SK-N-SH (cell line): ENCODE measurements around the gene CCDC93.

Experiments
- CTCF ChIP-seq: fragments of 200-600 bp; sonication (generic); IDR thresholded peaks from 2 replicates; pipeline ENCODE4 v1.6.1; 2017; ENCODE audit warnings: antibody characterized with exemption, mild to moderate bottlenecking, moderate library complexity
- EP300 ChIP-seq, 2 experiments: IDR thresholded peaks; 2 replicates each; pipeline versions ENCODE4 v1.4.0 to v1.6.1; 2012; ENCODE audit warnings: borderline replicate concordance in 1 of 2, low read depth in 1 of 2, low read length in 1 of 2
- FOXJ3 ChIP-seq: sonication (generic); formaldehyde crosslinking; IDR thresholded peaks from 2 replicates; pipeline ENCODE4 v1.5.1; 2020; ENCODE audit warnings: mild to moderate bottlenecking, missing genetic modification reagents
- GABPA ChIP-seq: IDR thresholded peaks from 2 replicates; pipeline ENCODE4 v1.4.0; 2012; ENCODE audit warnings: low read depth, mild to moderate bottlenecking
- IRF3 ChIP-seq: fragments of 150-350 bp; IDR thresholded peaks from 2 replicates; pipeline ENCODE4 v1.6.1; 2016; ENCODE audit warnings: mild to moderate bottlenecking, low read depth, low read length
- MXI1 ChIP-seq: IDR thresholded peaks from 2 replicates; pipeline ENCODE4 v1.6.1; 2012; ENCODE audit warnings: mild to moderate bottlenecking, low read depth, low read length, improper control_type of control experiment
- NFIC ChIP-seq: IDR thresholded peaks from 2 replicates; pipeline ENCODE4 v1.4.0; 2012; ENCODE audit warnings: borderline replicate concordance
- RAD21 ChIP-seq: IDR thresholded peaks from 2 replicates; pipeline ENCODE4 v1.6.1; 2012; ENCODE audit warnings: mild to moderate bottlenecking, low read length
- REST ChIP-seq: IDR thresholded peaks from 2 replicates; pipeline ENCODE4 v1.6.1; 2012; ENCODE audit warnings: mild to moderate bottlenecking, low read depth, low read length, moderate library complexity
- RXRA ChIP-seq: IDR thresholded peaks from 2 replicates; pipeline ENCODE4 v1.4.0; 2012; ENCODE audit warnings: low read depth, mild to moderate bottlenecking, borderline replicate concordance
- SMC3 ChIP-seq: IDR thresholded peaks from 2 replicates; pipeline ENCODE4 v1.6.1; 2012; ENCODE audit warnings: low read depth, low read length, improper control_type of control experiment
- TAF1 ChIP-seq: IDR thresholded peaks from 2 replicates; pipeline ENCODE4 v1.6.1; 2012; ENCODE audit warnings: low read depth, mild to moderate bottlenecking, low read length, moderate library complexity, borderline replicate concordance
- TCF12 ChIP-seq: IDR thresholded peaks from 2 replicates; pipeline ENCODE4 v1.4.0; 2012
- USF2 ChIP-seq: fragments of 150-350 bp; IDR thresholded peaks from 2 replicates; pipeline ENCODE4 v1.6.1; 2017; ENCODE audit warnings: antibody characterized with exemption, low read length, low read depth, borderline replicate concordance

- TF ChIP-seq CTCF (no peak), FOXJ3 (CRISPR knock-in tag) (no peak), REST (no peak), TCF12 (no peak), RXRA (no peak), GABPA (no peak), IRF3 (no peak), EP300 (IDR thresholded peaks at IDR 0.05; ENCODE audit: borderline replicate concordance in 1 of 2, low read depth in 1 of 2, low read length in 1 of 2) (no peak), RAD21 (no peak), MXI1 (no peak), USF2 (no peak), NFIC (no peak), SMC3 (no peak), TAF1 (no peak)
These were observed 64.1 kb downstream of the CCDC93 start for GRCh38 chr2:117949806-117950205.
